Skeletal muscle tissue (tissue), 4 donors: ENCODE measurements around the gene GUCD1. TPM values are rescaled to one million over a fixed set of nuclear protein-coding genes. Genes with fewer than 3 reads are reported as not detected.
A peak's percentile ranks its signal among the peaks of the same experiment; 100 is the strongest.

ENCODE experiments used
- H3K27ac ChIP-seq: one replicate; pipeline ENCODE4 v1.7.0; 2013; ENCODE audit warnings: mild to moderate bottlenecking, low read depth, low read length, inconsistent platforms
- H3K27me3 ChIP-seq, 3 donors: one replicate each; pipeline ENCODE4 v1.7.0; 2013; ENCODE audit warnings: low read length in 3 of 3; ENCODE audit not compliant: control insufficient read depth in 3 of 3, insufficient read depth in 3 of 3
- H3K36me3 ChIP-seq, 3 donors: one replicate each; pipeline ENCODE4 v1.7.0; 2013; ENCODE audit warnings: low read length in 3 of 3; ENCODE audit not compliant: control insufficient read depth in 3 of 3, insufficient read depth in 3 of 3
- H3K4me1 ChIP-seq, 3 donors: one replicate each; pipeline ENCODE4 v1.7.0; 2013; ENCODE audit warnings: low read length in 3 of 3, mild to moderate bottlenecking in 3 of 3; ENCODE audit not compliant: control insufficient read depth in 3 of 3, insufficient read depth in 3 of 3
- H3K4me3 ChIP-seq, 3 donors: one replicate each; pipeline ENCODE4 v1.7.0; 2013; ENCODE audit warnings: low read length in 3 of 3
- H3K9ac ChIP-seq, 3 donors: one replicate each; pipeline ENCODE4 v1.7.0; 2013; ENCODE audit warnings: low read length in 3 of 3, mild to moderate bottlenecking in 3 of 3, moderate library complexity in 2 of 3, low read depth in 1 of 3
- H3K9me3 ChIP-seq, 3 donors: one replicate each; pipeline ENCODE4 v1.7.0; 2013; ENCODE audit warnings: low read length in 3 of 3; ENCODE audit not compliant: control insufficient read depth in 3 of 3
- total RNA-seq: library from RNA; depleted of rRNA; stranded (reverse); fragments of >200 nt; gene quantifications from one replicate; pipeline ENCODE4 v1.2.3, GENCODE V29; 2014
- donor health status: Osteomylitis.

Gene GUCD1
- total RNA-seq, 1 donor from 2014 or later, result 64.7 TPM

DNA sequence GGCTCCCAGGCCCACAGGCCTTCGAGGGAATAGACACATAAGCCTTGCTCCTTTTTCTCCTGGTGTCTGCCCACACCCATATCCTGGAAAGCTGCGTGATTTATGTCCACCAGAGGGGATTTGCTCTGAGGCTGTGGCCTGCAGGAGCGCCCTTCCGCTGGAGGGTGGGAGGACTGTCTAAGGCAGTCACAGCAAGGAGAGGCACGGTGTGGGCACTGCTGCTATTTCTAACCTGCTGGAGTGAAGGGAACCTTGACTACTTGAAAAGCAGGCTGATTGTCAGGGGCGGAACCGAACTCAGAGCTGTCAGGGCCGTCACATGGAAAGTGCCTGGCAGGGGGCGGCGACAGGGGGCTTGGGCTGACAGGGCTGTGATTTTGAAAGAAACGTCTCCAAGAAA lies 56.1 kb downstream of the GUCD1 start:
- Histone ChIP-seq H3K9me3 (no peaks in the 10 kb centered on the region), H3K27ac (no peak overlapping the region), H3K27me3 (peaks cover 14 to 19% (median 18%) of the 10 kb centered on the region in 3 donors), H3K4me3 (no peak overlapping the region), H3K4me1 (peaks cover 0 to 20% (median 11%) of the 10 kb centered on the region in 3 donors), H3K9ac (no peak overlapping the region), H3K36me3 (no peaks in the 10 kb centered on the region)

DNA sequence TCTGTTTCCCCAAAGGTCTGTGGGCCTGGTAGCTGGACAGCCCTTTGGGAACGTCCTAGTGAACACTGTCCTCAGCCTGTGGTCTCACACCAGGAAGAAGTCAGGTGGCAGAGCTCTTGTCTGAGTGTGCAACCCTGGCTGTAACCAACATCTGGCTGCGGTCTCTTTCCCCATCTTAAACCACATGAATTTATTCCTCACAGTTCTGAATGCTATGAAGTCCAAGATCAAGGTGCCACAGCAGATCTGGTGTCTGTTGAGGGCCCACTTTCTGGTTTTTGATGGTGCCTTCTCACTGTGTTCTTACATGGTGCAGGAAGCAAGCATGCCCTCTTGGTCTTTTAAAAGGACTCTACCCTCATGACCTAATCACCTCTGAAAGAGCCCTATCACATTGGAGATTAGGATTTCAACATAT lies 57.1 kb downstream of the GUCD1 start:
- Histone ChIP-seq H3K9me3 (no peaks in the 10 kb centered on the region), H3K4me1 (peaks cover 0 to 20% (median 7%) of the 10 kb centered on the region in 3 donors), H3K27ac (no peak overlapping the region), H3K36me3 (no peaks in the 10 kb centered on the region), H3K4me3 (no peak overlapping the region), H3K9ac (no peak overlapping the region), H3K27me3 (peaks cover 16 to 21% (median 19%) of the 10 kb centered on the region in 3 donors)

DNA sequence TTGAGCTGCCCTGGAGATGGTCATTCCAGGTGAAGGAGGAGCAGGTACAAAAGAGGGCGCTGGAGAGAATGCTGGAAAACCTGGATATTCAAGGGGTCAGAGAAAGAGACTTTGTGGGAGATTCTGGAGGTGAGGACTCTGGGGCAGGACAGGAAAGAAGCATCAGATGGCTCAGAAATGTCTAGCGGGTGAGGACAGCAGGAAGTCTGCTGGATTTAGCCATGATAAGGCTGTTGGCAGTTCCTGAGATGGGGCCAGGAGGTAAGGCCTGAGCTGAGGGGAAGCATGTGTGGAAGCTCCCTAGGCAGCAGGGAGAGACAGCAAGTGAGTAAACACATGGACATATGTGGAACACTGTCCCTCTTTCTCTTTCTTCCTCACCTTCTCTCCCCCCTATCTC lies 58.3 kb downstream of the GUCD1 start:
- Histone ChIP-seq H3K36me3 (no peaks in the 10 kb centered on the region), H3K9ac (no peak overlapping the region), H3K27ac (no peak overlapping the region), H3K4me3 (no peak overlapping the region), H3K27me3 (peaks cover 16 to 21% (median 19%) of the 10 kb centered on the region in 3 donors), H3K4me1 (peaks cover 0 to 20% (median 7%) of the 10 kb centered on the region in 3 donors), H3K9me3 (no peaks in the 10 kb centered on the region)

DNA sequence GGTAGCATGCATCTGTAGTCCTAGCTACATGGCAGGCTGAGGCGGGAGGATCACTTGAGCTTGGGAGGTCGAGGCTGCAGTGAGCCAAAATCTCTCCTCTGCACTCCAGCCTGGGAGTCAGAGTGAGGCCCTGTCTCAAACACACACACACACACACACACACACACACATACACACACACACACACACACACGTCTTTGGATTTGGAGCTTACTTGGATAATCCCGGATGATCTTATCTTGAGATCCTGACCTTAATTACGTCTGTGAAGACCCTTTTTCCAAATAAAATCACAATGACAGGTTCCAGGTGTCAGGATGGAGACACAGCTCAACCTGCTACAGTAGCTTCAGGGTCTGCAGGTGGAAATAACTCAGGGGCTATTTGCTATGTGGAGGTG lies 58.7 kb downstream of the GUCD1 start:
- no peaks in the 10 kb centered on the region for H3K36me3 ChIP-seq
- peaks cover 0 to 18% (median 7%) of the 10 kb centered on the region in 3 donors for H3K4me1 ChIP-seq
- H3K27me3 ChIP-seq, result peaks cover 16 to 21% (median 19%) of the 10 kb centered on the region in 3 donors
- no peaks in the 10 kb centered on the region for H3K9me3 ChIP-seq
- no peak overlapping the region for H3K4me3 ChIP-seq
- H3K27ac ChIP-seq, result no peak overlapping the region
- no peak overlapping the region for H3K9ac ChIP-seq

DNA sequence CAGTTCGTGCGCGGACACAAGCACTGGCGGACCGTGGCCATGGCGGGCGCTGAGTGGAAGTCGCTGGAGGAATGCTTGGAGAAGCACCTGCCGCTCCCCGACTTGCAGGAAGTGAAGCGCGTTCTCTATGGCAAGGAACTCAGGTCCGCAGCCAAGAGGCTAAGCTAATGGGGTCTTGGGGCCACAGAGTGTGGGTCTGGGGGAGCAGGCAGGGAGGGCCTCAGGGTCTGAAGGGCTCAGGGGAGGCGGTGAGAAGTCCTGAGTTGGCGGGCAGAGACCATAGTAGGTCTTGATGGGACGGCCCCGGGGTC lies 59.6 kb downstream of the GUCD1 start:
- H3K27me3 ChIP-seq, result peaks cover 16 to 21% (median 19%) of the 10 kb centered on the region in 3 donors
- H3K36me3 ChIP-seq, result no peaks in the 10 kb centered on the region
- no peak overlapping the region for H3K9ac ChIP-seq

DNA sequence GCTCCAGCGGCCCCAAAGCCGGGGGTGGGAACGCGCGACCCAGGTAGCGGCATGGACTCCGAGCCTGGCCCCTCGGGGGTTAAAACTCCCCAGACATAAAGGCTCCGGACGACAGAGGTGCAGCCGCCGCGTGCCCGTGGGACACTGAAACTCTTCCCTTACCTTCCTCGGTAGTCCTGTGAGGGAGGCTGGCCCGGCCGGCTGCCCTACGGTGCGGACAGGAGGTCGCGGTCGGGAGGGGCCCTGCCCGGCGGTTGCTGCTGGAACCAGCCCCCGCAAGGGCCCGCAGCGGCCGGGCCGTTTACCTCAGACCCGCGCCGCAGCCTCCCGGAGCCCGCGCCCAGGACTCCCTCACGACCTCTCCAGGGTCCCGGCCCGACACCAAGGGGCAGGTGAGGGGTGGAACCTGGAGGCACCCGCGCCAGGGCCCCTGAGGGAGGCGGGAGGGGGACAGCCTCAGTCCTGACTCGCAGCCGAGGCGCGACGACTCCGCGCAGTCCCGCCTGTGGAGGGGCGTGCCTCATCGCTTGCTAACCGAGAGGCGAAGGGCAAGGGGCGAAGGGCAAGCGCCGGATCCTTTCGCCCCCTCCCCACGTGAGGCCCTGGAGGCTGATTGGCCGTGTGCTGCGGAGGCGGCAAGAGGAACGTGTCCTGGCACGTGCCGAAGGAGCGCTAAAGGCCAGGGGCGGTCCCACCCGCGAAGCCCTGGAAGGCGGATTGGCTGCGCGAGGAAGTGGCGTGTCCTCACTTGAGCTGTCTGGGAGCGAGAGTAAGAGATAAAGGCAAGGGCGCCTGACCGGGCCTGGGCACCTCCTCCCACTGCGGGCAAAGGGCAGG lies 60.2 kb downstream of the GUCD1 start, which contains the start of gene UPB1:
UPB1 (plus strand) TSS at position 805 of the 837 bp plus-strand sequence. CDS start 72 bp downstream, outside the sequence.
- Histone ChIP-seq H3K27ac (no peak within 1 kb of the TSS), H3K4me3 (peak within 1 kb of the TSS in 1 of 3 donors; percentile 22), H3K4me1 (peaks cover 0 to 3% (median 0%) of the 10 kb centered on the region in 3 donors), H3K27me3 (peaks cover 16 to 21% (median 19%) of the 10 kb centered on the region in 3 donors), H3K9me3 (no peaks in the 10 kb centered on the region), H3K9ac (peak within 1 kb of the TSS in 1 of 3 donors; percentile 25), H3K36me3 (no peaks in the 10 kb centered on the region)

More for the DNA sequence above, 59.6 kb downstream of the GUCD1 start:
- Histone ChIP-seq H3K9me3 (no peaks in the 10 kb centered on the region), H3K27ac (no peak overlapping the region), H3K4me1 (peaks cover 0 to 9% (median 3%) of the 10 kb centered on the region in 3 donors), H3K4me3 (no peak overlapping the region)

DNA sequence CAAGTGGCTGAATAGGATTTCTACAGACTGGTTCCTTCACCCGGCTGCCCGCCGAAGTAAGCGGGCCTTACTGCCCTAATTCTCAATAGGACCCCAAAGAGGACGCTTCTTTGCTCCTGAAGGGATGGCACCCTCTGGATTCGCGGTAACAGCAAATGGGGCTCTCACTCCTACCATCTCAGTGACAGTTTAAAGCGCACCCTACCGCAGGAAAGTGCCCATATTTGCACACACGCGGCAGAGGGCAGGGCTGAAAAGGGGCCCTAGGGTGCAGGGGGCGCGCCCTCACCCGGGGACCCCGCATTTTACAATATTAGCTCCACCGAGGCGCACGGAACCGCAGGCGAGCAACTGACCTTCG lies 60.8 kb downstream of the GUCD1 start:
- no peak overlapping the region for H3K4me3 ChIP-seq
- peak overlapping the region in 1 of 3 donors; percentile 25 for H3K9ac ChIP-seq
- no peaks in the 10 kb centered on the region for H3K9me3 ChIP-seq
- H3K4me1 ChIP-seq, result peaks cover 0 to 3% (median 0%) of the 10 kb centered on the region in 3 donors
- H3K36me3 ChIP-seq, result no peaks in the 10 kb centered on the region
- H3K27me3 ChIP-seq, result peaks cover 16 to 21% (median 19%) of the 10 kb centered on the region in 3 donors
- no peak overlapping the region for H3K27ac ChIP-seq

DNA sequence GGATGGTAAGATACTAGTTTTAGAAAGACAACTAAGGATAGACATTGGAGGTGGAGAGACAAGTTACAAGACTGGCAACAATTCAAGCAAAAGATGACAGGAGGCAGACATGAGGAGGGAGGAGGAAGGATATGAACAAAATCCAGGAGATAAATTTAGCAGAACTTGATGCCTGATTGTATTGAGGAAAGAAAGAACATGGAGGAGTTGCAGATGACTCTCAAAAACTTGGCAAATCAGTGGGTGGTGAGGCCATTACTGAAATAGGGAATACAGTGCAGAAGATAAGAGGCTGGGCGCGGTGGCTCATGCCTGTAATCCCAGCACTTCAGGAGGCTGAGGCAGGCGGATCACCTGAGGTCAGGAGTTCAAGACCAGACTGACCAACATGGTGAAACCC lies 62.5 kb downstream of the GUCD1 start:
- Histone ChIP-seq H3K9me3 (no peaks in the 10 kb centered on the region), H3K27me3 (peaks cover 16 to 21% (median 19%) of the 10 kb centered on the region in 3 donors)

More for the DNA sequence above, 62.5 kb downstream of the GUCD1 start:
- H3K9ac ChIP-seq, result no peak overlapping the region
- H3K4me3 ChIP-seq, result no peak overlapping the region
- no peak overlapping the region for H3K27ac ChIP-seq
- H3K36me3 ChIP-seq, result no peaks in the 10 kb centered on the region
- H3K4me1 ChIP-seq, result peaks cover 0 to 3% (median 0%) of the 10 kb centered on the region in 3 donors
